PFSK-1 (cell line): ENCODE results near the gene PAFAH2.

Experiments used
- FOXP2 ChIP-seq: optimal IDR thresholded peaks from 2 replicates; pipeline ENCODE3; 2011; ENCODE audit warnings: borderline replicate concordance, control low read depth, inconsistent platforms; ENCODE audit not compliant: insufficient read depth; ENCODE audit errors: extremely low read length, extremely low read depth
- POLR2AphosphoS5 ChIP-seq: IDR thresholded peaks from 2 replicates; pipeline ENCODE4 v1.6.1; 2012; ENCODE audit warnings: low read depth, mild to moderate bottlenecking, control low read depth, low read length, moderate library complexity
- REST ChIP-seq, 2 experiments: IDR thresholded peaks; 2 replicates each; pipeline versions ENCODE4 v1.6.1 to v1.8.0; 2011 to 2012; ENCODE audit warnings: low read depth in 2 of 2, low read length in 2 of 2, control low read depth in 1 of 2, inconsistent platforms in 1 of 2, mild to moderate bottlenecking in 1 of 2, moderate library complexity in 1 of 2; ENCODE audit not compliant: insufficient read depth in 1 of 2
- SIN3A ChIP-seq: IDR thresholded peaks from 2 replicates; pipeline ENCODE4 v1.6.1; 2012; ENCODE audit warnings: mild to moderate bottlenecking, low read length, moderate library complexity, borderline replicate concordance; ENCODE audit not compliant: insufficient read depth
- TAF1 ChIP-seq: IDR thresholded peaks from 2 replicates; pipeline ENCODE4 v1.6.1; 2012; ENCODE audit warnings: low read length, control low read depth, borderline replicate concordance; ENCODE audit not compliant: insufficient read depth

PAFAH2 gene

GRCh38 chr1:25922971-25923552 is 74.8 kb downstream of the PAFAH2 start:
- no peak for TF ChIP-seq POLR2AphosphoS5
- TF ChIP-seq SIN3A, result no peak
- TF ChIP-seq TAF1, result no peak
- TF ChIP-seq FOXP2, result no peak
- TF ChIP-seq REST (IDR thresholded peaks at IDR 0.05; ENCODE audit: insufficient read depth in 1 of 2, low read depth in 2 of 2, low read length in 2 of 2), result no peak

GRCh38 chr1:25922056-25922970 is 75.5 kb downstream of the PAFAH2 start:
- TF ChIP-seq FOXP2 (no peak), TAF1 (no peak), POLR2AphosphoS5 (no peak), REST (IDR thresholded peaks at IDR 0.05; ENCODE audit: insufficient read depth in 1 of 2, low read depth in 2 of 2, low read length in 2 of 2) (no peak), SIN3A (no peak)

GRCh38 chr1:25918615-25919014 is 79.2 kb downstream of the PAFAH2 start:
- no peak for TF ChIP-seq SIN3A
- TF ChIP-seq TAF1, result no peak
- TF ChIP-seq FOXP2, result no peak
- no peak for TF ChIP-seq REST (IDR thresholded peaks at IDR 0.05; ENCODE audit: insufficient read depth in 1 of 2, low read depth in 2 of 2, low read length in 2 of 2)
- no peak for TF ChIP-seq POLR2AphosphoS5

GRCh38 chr1:25917996-25918395 is 79.9 kb downstream of the PAFAH2 start:
- no peak for TF ChIP-seq SIN3A
- no peak for TF ChIP-seq POLR2AphosphoS5
- TF ChIP-seq FOXP2, result no peak
- TF ChIP-seq TAF1, result no peak
- TF ChIP-seq REST (IDR thresholded peaks at IDR 0.05; ENCODE audit: insufficient read depth in 1 of 2, low read depth in 2 of 2, low read length in 2 of 2), result no peak
